Endometrium (tissue), 2 donors: Measurements from ENCODE around the gene MPHOSPH9.
"Not testable (repeated sequence)": the region's sequence is repeated elsewhere in the genome, so short reads cannot be mapped to it uniquely, and the experiment has no call there.

Experiments used
- FAIRE-seq: peaks from 2 replicates; lab custom pipeline; 2012; peaks lifted over from hg19 to GRCh38; lab: Jason Lieb, UNC
- donor health status: control.
- donor health status: control.

Gene MPHOSPH9

GRCh38 chr12:123223241-123223668 is 9.7 kb downstream of the MPHOSPH9 start:
- no peak for FAIRE-seq

- FAIRE-seq: not testable (repeated sequence)
Measured at GRCh38 chr12:123207815-123208214, 25.1 kb downstream of the MPHOSPH9 start.

- FAIRE-seq: not testable (repeated sequence)
Measured at GRCh38 chr12:123206794-123207193, 26.1 kb downstream of the MPHOSPH9 start.

- FAIRE-seq: no peak
Measured at GRCh38 chr12:123200414-123200813, 32.5 kb downstream of the MPHOSPH9 start.

GRCh38 chr12:123199936-123200335 is 33.0 kb downstream of the MPHOSPH9 start:
- no peak for FAIRE-seq

- FAIRE-seq: no peak
Measured at GRCh38 chr12:123187637-123188036, 45.3 kb downstream of the MPHOSPH9 start.

- no peak for FAIRE-seq
Measured at GRCh38 chr12:123180171-123180570, 52.8 kb downstream of the MPHOSPH9 start.

- FAIRE-seq: no peak
Measured at GRCh38 chr12:123171967-123172366, 61.0 kb downstream of the MPHOSPH9 start.

- FAIRE-seq: no peak
Measured at GRCh38 chr12:123167329-123167728, 65.6 kb downstream of the MPHOSPH9 start.

GRCh38 chr12:123165537-123165936 is 67.4 kb downstream of the MPHOSPH9 start:
- no peak for FAIRE-seq

GRCh38 chr12:123164710-123165261 is 68.2 kb downstream of the MPHOSPH9 start:
- no peak for FAIRE-seq

- no peak for FAIRE-seq
Measured at GRCh38 chr12:123164222-123164621, 68.7 kb downstream of the MPHOSPH9 start.

- FAIRE-seq: no peak
Measured at GRCh38 chr12:123163227-123163626, 69.7 kb downstream of the MPHOSPH9 start.

GRCh38 chr12:123160801-123161487 is 72.0 kb downstream of the MPHOSPH9 start:
- FAIRE-seq: no peak

- no peak for FAIRE-seq
Measured at GRCh38 chr12:123153906-123154305, 79.0 kb downstream of the MPHOSPH9 start.

- no peak for FAIRE-seq
Measured at GRCh38 chr12:123152833-123153232, 80.1 kb downstream of the MPHOSPH9 start.

- no peak for FAIRE-seq
Measured at GRCh38 chr12:123151457-123152454, 81.2 kb downstream of the MPHOSPH9 start.

GRCh38 chr12:123150744-123151456 is 82.0 kb downstream of the MPHOSPH9 start, which contains the start of gene PITPNM2:
TSS of gene PITPNM2 (minus strand) at chr12:123151090. CDS start at chr12:123034590, 116,500 bp downstream.
- FAIRE-seq: no peak

GRCh38 chr12:123150275-123150743 is 82.6 kb downstream of the MPHOSPH9 start:
- FAIRE-seq: no peak

GRCh38 chr12:123149501-123150274 is 83.3 kb downstream of the MPHOSPH9 start:
- no peak for FAIRE-seq

GRCh38 chr12:123149088-123149487 is 83.9 kb downstream of the MPHOSPH9 start:
- no peak for FAIRE-seq
